ENCODE data around the gene S100A7A. TPM values are rescaled to one million over a fixed set of nuclear protein-coding genes. Genes with fewer than 3 reads are reported as not detected.
"Not testable (repeated sequence)": the region's sequence is repeated elsewhere in the genome, so short reads cannot be mapped to it uniquely, and the experiment has no call there.

The S100A7A gene
- total RNA-seq, 2 donors from 2014 or later: not detected

DNA sequence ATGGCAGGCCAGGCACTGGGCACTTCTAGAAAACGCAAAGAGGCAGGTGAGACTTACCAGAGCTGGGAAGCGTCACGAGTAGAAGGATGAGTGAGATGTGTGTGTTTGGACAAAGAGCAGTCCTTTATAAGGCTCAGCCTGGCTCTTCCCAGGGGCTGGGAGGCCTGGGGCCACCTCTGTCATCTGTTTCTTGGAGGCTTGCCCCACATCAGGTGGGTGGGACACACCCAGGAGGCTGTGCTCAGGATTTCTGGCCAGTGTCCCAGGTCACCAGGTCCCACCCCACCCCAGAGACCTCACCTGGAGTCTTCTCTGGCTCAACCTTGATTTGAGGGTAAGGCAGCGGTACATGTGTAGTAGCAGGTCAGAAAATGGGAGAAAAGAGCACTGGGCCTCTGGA, 44.2 kb downstream of the S100A7A start, which contains the start of gene S100A7:
S100A7 (minus strand) TSS at position 101 of the 400 bp plus-strand sequence. CDS start 1,638 bp downstream, outside the sequence.
- no peaks in the 10 kb centered on the region for H3K4me1 Mint-ChIP-seq
- H3K27me3 Mint-ChIP-seq (ENCODE audit: insufficient read depth): peaks cover 16% of the 10 kb centered on the region
- H3K36me3 ChIP-seq (ENCODE audit: control insufficient read depth, insufficient read depth, low read length): no peaks in the 10 kb centered on the region
- no peak within 1 kb of the TSS for H3K27ac ChIP-seq (ENCODE audit: low read depth, low read length)
- no peaks in the 10 kb centered on the region for H3K9me3 ChIP-seq (ENCODE audit: control insufficient read depth, low read length)
- TF ChIP-seq, protein P1, sequence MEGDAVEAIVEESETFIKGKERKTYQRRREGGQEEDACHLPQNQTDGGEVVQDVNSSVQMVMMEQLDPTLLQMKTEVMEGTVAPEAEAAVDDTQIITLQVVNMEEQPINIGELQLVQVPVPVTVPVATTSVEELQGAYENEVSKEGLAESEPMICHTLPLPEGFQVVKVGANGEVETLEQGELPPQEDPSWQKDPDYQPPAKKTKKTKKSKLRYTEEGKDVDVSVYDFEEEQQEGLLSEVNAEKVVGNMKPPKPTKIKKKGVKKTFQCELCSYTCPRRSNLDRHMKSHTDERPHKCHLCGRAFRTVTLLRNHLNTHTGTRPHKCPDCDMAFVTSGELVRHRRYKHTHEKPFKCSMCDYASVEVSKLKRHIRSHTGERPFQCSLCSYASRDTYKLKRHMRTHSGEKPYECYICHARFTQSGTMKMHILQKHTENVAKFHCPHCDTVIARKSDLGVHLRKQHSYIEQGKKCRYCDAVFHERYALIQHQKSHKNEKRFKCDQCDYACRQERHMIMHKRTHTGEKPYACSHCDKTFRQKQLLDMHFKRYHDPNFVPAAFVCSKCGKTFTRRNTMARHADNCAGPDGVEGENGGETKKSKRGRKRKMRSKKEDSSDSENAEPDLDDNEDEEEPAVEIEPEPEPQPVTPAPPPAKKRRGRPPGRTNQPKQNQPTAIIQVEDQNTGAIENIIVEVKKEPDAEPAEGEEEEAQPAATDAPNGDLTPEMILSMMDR (conservative IDR thresholded peaks at IDR 0.05): no peak
- no peak within 1 kb of the TSS for H3K9ac ChIP-seq (ENCODE audit: extremely low read depth, low read length, poor library complexity, severe bottlenecking)
- 84% methylated on average over 4 of the region's 4 CpGs; no CpG with 5 or more reads in 1 of the 2 experiments for WGBS, 2 experiments (ENCODE audit: insufficient coverage in 1 of 2, insufficient read length in 1 of 2)
- H3K4me1 ChIP-seq (ENCODE audit: control insufficient read depth, insufficient read depth, low read length): no peaks in the 10 kb centered on the region
- no peak within 1 kb of the TSS for H3K27ac Mint-ChIP-seq
- DNase-seq: no peak
- H3K36me3 Mint-ChIP-seq (ENCODE audit: low read depth): no peaks in the 10 kb centered on the region
- no peaks in the 10 kb centered on the region for H3K27me3 ChIP-seq (ENCODE audit: control insufficient read depth, insufficient read depth, low read length, poor library complexity, severe bottlenecking)
- H3K4me3 ChIP-seq (ENCODE audit: low read length): no peak within 1 kb of the TSS
- H3K9me3 Mint-ChIP-seq: no peaks in the 10 kb centered on the region
- no peak within 1 kb of the TSS for H3K4me3 Mint-ChIP-seq

DNA sequence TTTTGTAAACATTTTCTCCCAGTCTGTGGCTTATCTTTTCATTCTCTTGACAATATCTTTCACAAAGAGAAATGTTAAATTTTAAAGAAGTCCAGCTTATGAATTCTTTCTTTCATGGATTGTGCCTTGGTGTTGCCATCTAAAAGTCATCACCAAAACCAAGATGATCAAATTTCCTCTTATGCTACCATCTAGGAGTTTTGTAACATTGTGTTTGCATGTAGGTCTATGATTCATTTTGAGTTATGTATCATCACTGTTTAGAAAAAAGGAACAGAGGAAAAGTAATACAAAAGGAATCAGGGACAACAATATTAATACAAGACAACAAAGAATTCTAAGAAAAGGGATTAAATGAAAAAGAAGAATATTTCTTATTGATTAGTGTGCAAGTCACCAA, 46.4 kb downstream of the S100A7A start:
- not testable (repeated sequence) for H3K36me3 Mint-ChIP-seq (ENCODE audit: low read depth); H3K4me3 ChIP-seq (ENCODE audit: low read length); H3K27ac Mint-ChIP-seq; H3K9ac ChIP-seq (ENCODE audit: extremely low read depth, low read length, poor library complexity, severe bottlenecking); H3K4me3 Mint-ChIP-seq; H3K4me1 Mint-ChIP-seq; H3K36me3 ChIP-seq (ENCODE audit: control insufficient read depth, insufficient read depth, low read length); H3K9me3 Mint-ChIP-seq; H3K4me1 ChIP-seq (ENCODE audit: control insufficient read depth, insufficient read depth, low read length); DNase-seq; H3K27ac ChIP-seq (ENCODE audit: low read depth, low read length); H3K27me3 ChIP-seq (ENCODE audit: control insufficient read depth, insufficient read depth, low read length, poor library complexity, severe bottlenecking); H3K9me3 ChIP-seq (ENCODE audit: control insufficient read depth, low read length)
- H3K27me3 Mint-ChIP-seq (ENCODE audit: insufficient read depth): peaks cover 25% of the 10 kb centered on the region

DNA sequence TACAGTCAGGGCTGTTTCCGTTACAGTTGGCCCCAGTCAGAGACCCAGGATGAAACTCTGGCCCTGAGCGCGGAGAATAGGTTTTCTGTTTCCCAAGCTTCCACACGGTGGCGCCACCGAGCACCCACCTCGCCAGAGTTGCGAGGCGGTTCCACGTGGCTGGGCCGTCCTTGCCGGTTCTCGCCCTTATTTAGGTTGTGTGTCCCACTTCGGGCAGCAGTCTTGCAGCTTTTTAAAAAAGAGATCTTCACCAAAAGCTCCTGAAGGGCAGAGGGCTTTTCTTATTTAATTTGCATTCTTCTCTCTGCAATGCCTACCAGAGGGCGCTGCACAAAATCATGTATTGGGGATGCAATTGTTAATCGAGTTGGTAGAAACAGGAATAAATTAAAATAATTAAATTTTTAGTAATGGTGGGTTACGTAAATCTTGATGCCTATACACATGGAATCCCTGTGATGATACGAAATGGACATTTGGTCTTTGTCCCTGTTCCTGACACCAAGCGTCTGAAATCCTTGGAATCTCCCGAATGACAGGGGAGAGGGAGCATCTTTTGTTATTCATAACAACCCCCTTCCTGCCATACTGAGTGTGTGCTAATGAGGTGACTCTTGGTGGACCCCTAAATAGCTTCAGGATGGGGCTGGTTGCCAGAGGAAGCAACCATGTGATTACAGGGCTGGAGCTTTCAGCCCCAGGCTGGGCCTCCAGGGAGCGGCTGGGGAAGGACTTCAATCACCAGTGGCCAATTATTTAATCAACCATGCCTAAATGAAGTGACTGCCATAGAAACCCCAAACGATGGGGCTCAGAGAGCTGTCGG, 49.7 kb downstream of the S100A7A start:
- Histone ChIP-seq H3K4me1 (ENCODE audit: control insufficient read depth, insufficient read depth, low read length) (no peaks in the 10 kb centered on the region), H3K9me3 (ENCODE audit: control insufficient read depth, low read length) (peaks cover 4% of the 10 kb centered on the region), H3K9ac (ENCODE audit: extremely low read depth, low read length, poor library complexity, severe bottlenecking) (no peak overlapping the region), H3K27me3 (ENCODE audit: control insufficient read depth, insufficient read depth, low read length, poor library complexity, severe bottlenecking) (peaks cover 7% of the 10 kb centered on the region), H3K4me3 (ENCODE audit: low read length) (no peak overlapping the region), H3K27ac (ENCODE audit: low read depth, low read length) (no peak overlapping the region), H3K36me3 (ENCODE audit: control insufficient read depth, insufficient read depth, low read length) (no peaks in the 10 kb centered on the region)
- Mint-ChIP-seq H3K9me3 (peaks cover 14% of the 10 kb centered on the region), H3K4me1 (no peaks in the 10 kb centered on the region), H3K4me3 (no peak overlapping the region), H3K27ac (no peak overlapping the region), H3K27me3 (ENCODE audit: insufficient read depth) (peaks cover 25% of the 10 kb centered on the region), H3K36me3 (ENCODE audit: low read depth) (no peaks in the 10 kb centered on the region)
- WGBS, 2 experiments (ENCODE audit: insufficient coverage in 1 of 2, insufficient read length in 1 of 2): 22 to 34% methylated on average over 19 to 23 of the region's 23 CpGs
- TF ChIP-seq, protein P1 (conservative IDR thresholded peaks at IDR 0.05): peak; percentile 90
- DNase-seq: peak; percentile 94
